ENCODE data around the gene ZCCHC4.
"Not testable (repeated sequence)": the region's sequence is repeated elsewhere in the genome, so short reads cannot be mapped to it uniquely, and the experiment has no call there.

The ZCCHC4 gene

GRCh38 chr4:25320773-25321172 is 8.2 kb downstream of the ZCCHC4 start:
- in situ Hi-C loops (cut with MboI; ENCODE audit: low sequenced_read_pairs): no loop called here

GRCh38 chr4:25321703-25322102 is 9.1 kb downstream of the ZCCHC4 start:
- in situ Hi-C loops (cut with MboI; ENCODE audit: low sequenced_read_pairs): no loop called here

- in situ Hi-C loops (cut with MboI; ENCODE audit: low sequenced_read_pairs): not testable (repeated sequence)
These were observed 15.9 kb downstream of the ZCCHC4 start for GRCh38 chr4:25328463-25328862.

- in situ Hi-C loops (cut with MboI; ENCODE audit: low sequenced_read_pairs): no loop called here
These were observed 17.8 kb downstream of the ZCCHC4 start for GRCh38 chr4:25330335-25330734.

- in situ Hi-C loops (cut with MboI; ENCODE audit: low sequenced_read_pairs): no loop called here
These were observed 18.6 kb downstream of the ZCCHC4 start for GRCh38 chr4:25330905-25331808.

- in situ Hi-C loops (cut with MboI; ENCODE audit: low sequenced_read_pairs): no loop called here
These were observed 31.1 kb downstream of the ZCCHC4 start for GRCh38 chr4:25343671-25344070.

GRCh38 chr4:25345744-25346143 is 33.2 kb downstream of the ZCCHC4 start:
- in situ Hi-C loops (cut with MboI; ENCODE audit: low sequenced_read_pairs): no loop called here

- in situ Hi-C loops (cut with MboI; ENCODE audit: low sequenced_read_pairs): no loop called here
These were observed 34.3 kb downstream of the ZCCHC4 start for GRCh38 chr4:25346913-25347312.

- in situ Hi-C loops (cut with MboI; ENCODE audit: low sequenced_read_pairs): no loop called here
These were observed 34.9 kb downstream of the ZCCHC4 start for GRCh38 chr4:25347473-25347872.

GRCh38 chr4:25347971-25348370 is 35.4 kb downstream of the ZCCHC4 start:
- in situ Hi-C loops (cut with MboI; ENCODE audit: low sequenced_read_pairs): no loop called here

GRCh38 chr4:25350561-25350960 is 38.0 kb downstream of the ZCCHC4 start:
- in situ Hi-C loops (cut with MboI; ENCODE audit: low sequenced_read_pairs): no loop called here

- in situ Hi-C loops (cut with MboI; ENCODE audit: low sequenced_read_pairs): no loop called here
These were observed 39.3 kb downstream of the ZCCHC4 start for GRCh38 chr4:25351777-25352416.

- in situ Hi-C loops (cut with MboI; ENCODE audit: low sequenced_read_pairs): no loop called here
These were observed 43.5 kb downstream of the ZCCHC4 start for GRCh38 chr4:25356068-25356467.

- in situ Hi-C loops (cut with MboI; ENCODE audit: low sequenced_read_pairs): no loop called here
These were observed 46.1 kb downstream of the ZCCHC4 start for GRCh38 chr4:25358515-25359275.

- in situ Hi-C loops (cut with MboI; ENCODE audit: low sequenced_read_pairs): no loop called here
These were observed 48.7 kb downstream of the ZCCHC4 start for GRCh38 chr4:25361253-25361652.

- in situ Hi-C loops (cut with MboI; ENCODE audit: low sequenced_read_pairs): no loop called here
These were observed 54.5 kb downstream of the ZCCHC4 start for GRCh38 chr4:25367004-25367621.

- in situ Hi-C loops (cut with MboI; ENCODE audit: low sequenced_read_pairs): no loop called here
These were observed 55.3 kb downstream of the ZCCHC4 start for GRCh38 chr4:25367877-25368276.

GRCh38 chr4:25368315-25368714 is 55.7 kb downstream of the ZCCHC4 start:
- in situ Hi-C loops (cut with MboI; ENCODE audit: low sequenced_read_pairs): no loop called here

GRCh38 chr4:25370242-25370641 is 57.7 kb downstream of the ZCCHC4 start:
- in situ Hi-C loops (cut with MboI; ENCODE audit: low sequenced_read_pairs): no loop called here

GRCh38 chr4:25372549-25372948 is 60.0 kb downstream of the ZCCHC4 start:
- in situ Hi-C loops (cut with MboI; ENCODE audit: low sequenced_read_pairs): not testable (repeated sequence)
